Measurements from ENCODE around the gene NAPA. TPM values are rescaled to one million over a fixed set of nuclear protein-coding genes. Genes with fewer than 3 reads are reported as not detected.

Gene NAPA
- total RNA-seq: 100 to 1,000 TPM in 3 of 5 donors, 10 to 100 TPM in 2; 46.1 to 170 (median 139) TPM
- polyA plus RNA-seq: 100 to 1,000 TPM in 2 of 3 donors, 10 to 100 TPM in 1; 91.1 to 107 (median 105) TPM
- long read RNA-seq, donor 1, transcript NAPA-201 (11 exons, 1,839 nt): major isoform, 11 of 12 reads
- long read RNA-seq, donor 1, partial matches to known transcripts: 0 of 12 reads
- long read RNA-seq, donor 1, other reads (novel, unspliced or antisense): 0 of 12 reads
- long read RNA-seq, donor 2, transcript NAPA-201 (11 exons, 1,839 nt): major isoform, 15 of 17 reads
- long read RNA-seq, donor 2, partial matches to known transcripts: 0 of 17 reads
- long read RNA-seq, donor 2, other reads (novel, unspliced or antisense): 0 of 17 reads
- long read RNA-seq, donor 3, transcript NAPA-201 (11 exons, 1,839 nt): major isoform, 14 of 14 reads
- long read RNA-seq, donor 3, partial matches to known transcripts: 0 of 14 reads
- long read RNA-seq, donor 3, other reads (novel, unspliced or antisense): 0 of 14 reads
- long read RNA-seq, donor 4, partial matches to known transcripts: 0 of 3 reads
- long read RNA-seq, donor 4, other reads (novel, unspliced or antisense): 0 of 3 reads
- long read RNA-seq, donor 5, transcript NAPA-201 (11 exons, 1,839 nt): major isoform, 15 of 18 reads
- long read RNA-seq, donor 5, partial matches to known transcripts: 0 of 18 reads
- long read RNA-seq, donor 5, other reads (novel, unspliced or antisense): 0 of 18 reads
- long read RNA-seq, donor 6, transcript NAPA-201 (11 exons, 1,839 nt): major isoform, 39 of 44 reads
- long read RNA-seq, donor 6, partial matches to known transcripts: 0 of 44 reads
- long read RNA-seq, donor 6, other reads (novel, unspliced or antisense): 0 of 44 reads
- long read RNA-seq, donor 7, transcript NAPA-201 (11 exons, 1,839 nt): major isoform, 18 of 21 reads
- long read RNA-seq, donor 7, partial matches to known transcripts: 0 of 21 reads
- long read RNA-seq, donor 7, other reads (novel, unspliced or antisense): 0 of 21 reads
- long read RNA-seq, donor 8, transcript NAPA-201 (11 exons, 1,839 nt): major isoform, 16 of 19 reads
- long read RNA-seq, donor 8, partial matches to known transcripts: 0 of 19 reads
- long read RNA-seq, donor 8, other reads (novel, unspliced or antisense): 0 of 19 reads
- long read RNA-seq, donor 9, transcript NAPA-201 (11 exons, 1,839 nt): major isoform, 13 of 14 reads
- long read RNA-seq, donor 9, partial matches to known transcripts: 0 of 14 reads
- long read RNA-seq, donor 9, other reads (novel, unspliced or antisense): 0 of 14 reads
- long read RNA-seq, donor 10, transcript NAPA-201 (11 exons, 1,839 nt): major isoform, 8 of 8 reads
- long read RNA-seq, donor 10, partial matches to known transcripts: 0 of 8 reads
- long read RNA-seq, donor 10, other reads (novel, unspliced or antisense): 0 of 8 reads

DNA sequence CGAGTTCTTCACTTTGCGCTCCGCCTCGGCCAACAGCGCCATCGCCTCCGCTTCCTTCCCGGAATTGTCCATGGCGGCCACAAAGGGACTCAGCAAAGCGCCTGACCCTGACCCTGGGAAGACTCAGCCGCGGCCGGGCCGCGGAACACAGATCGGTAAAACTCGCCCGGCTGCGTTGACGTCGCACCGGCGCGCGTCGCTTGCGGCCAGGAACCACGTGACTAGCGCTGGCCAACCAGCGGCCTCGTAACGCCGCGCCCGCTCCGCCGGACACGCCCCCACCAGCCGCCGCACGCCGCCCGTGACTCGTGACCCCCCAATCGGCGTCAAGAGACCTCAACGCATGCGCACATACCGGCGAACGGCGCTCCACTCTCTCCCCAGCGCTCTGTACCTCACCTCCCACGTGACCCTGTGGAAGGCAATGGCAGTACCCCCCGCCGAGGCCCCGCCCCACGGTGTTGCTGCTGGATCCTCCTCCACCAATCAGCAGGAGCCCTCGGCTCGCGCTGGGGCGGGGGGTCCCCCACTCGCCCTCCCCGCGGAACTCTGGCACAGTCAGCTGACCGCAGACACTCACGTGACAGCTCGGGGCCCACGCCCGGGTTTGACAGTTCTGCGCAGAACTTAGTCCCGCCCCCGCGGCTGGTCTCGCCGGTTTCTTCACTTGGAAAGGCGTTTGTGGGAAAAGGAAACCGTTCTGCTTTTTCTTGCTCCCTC, at the start of gene NAPA:
Gene NAPA, minus strand, starts transcription at position 195 of the 720 bp plus-strand sequence. Its CDS starts 123 bp downstream, at position 72.
- Histone ChIP-seq H3K4me1 (peaks cover 41 to 49% (median 47%) of the 10 kb centered on the region in 4 donors), H3K4me3 (peak within 1 kb of the TSS; percentile 73 to 93 (median 84)), H3K36me3 (peaks cover 0 to 6% (median 2%) of the 10 kb centered on the region in 4 donors), H3K27me3 (no peaks in the 10 kb centered on the region), H3K27ac (peak within 1 kb of the TSS; percentile 82 to 99 (median 98)), H3K9me3 (no peaks in the 10 kb centered on the region)
- intact Hi-C loops (cut with DNase I; ENCODE audit: low total_unique reads): no loop called here
- DNase-seq: peak; percentile 100
- 0 to 1% (median 0%) methylated on average over 34 to 78 of the region's 78 CpGs for WGBS, 5 donors
- TF ChIP-seq POLR2A (IDR thresholded peaks at IDR 0.05) (peak in 2 of 4 donors; percentile 86 to 91), POLR2AphosphoS5 (IDR thresholded peaks at IDR 0.05) (peak; percentile 85 to 97 (median 90)), EP300 (IDR thresholded peaks at IDR 0.05) (no peak)
- TF ChIP-seq, protein P1, sequence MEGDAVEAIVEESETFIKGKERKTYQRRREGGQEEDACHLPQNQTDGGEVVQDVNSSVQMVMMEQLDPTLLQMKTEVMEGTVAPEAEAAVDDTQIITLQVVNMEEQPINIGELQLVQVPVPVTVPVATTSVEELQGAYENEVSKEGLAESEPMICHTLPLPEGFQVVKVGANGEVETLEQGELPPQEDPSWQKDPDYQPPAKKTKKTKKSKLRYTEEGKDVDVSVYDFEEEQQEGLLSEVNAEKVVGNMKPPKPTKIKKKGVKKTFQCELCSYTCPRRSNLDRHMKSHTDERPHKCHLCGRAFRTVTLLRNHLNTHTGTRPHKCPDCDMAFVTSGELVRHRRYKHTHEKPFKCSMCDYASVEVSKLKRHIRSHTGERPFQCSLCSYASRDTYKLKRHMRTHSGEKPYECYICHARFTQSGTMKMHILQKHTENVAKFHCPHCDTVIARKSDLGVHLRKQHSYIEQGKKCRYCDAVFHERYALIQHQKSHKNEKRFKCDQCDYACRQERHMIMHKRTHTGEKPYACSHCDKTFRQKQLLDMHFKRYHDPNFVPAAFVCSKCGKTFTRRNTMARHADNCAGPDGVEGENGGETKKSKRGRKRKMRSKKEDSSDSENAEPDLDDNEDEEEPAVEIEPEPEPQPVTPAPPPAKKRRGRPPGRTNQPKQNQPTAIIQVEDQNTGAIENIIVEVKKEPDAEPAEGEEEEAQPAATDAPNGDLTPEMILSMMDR (IDR thresholded peaks at IDR 0.05): no peak

DNA sequence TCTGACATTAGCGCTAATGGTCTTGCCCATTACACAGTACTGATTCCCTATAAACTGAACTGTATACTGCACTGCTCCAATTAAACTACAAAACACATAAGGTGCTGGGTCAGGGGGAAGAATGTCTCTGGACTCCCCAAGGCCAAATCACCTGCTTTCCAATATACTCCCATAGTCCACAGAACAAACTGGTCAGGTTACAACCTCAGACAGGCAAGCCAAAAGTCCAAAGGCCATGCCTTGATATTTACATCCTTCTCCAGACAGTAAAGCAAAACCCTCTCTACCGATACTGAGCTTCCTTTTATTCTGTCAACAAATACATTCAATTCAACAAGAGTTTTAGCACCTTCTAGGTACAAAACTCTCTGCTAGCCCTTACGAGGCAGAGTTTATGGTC, 49.2 kb upstream of the NAPA start:
- H3K4me1 ChIP-seq: peaks cover 0 to 13% (median 3%) of the 10 kb centered on the region in 4 donors
- no peaks in the 10 kb centered on the region for H3K9me3 ChIP-seq
- H3K36me3 ChIP-seq: no peaks in the 10 kb centered on the region
- no peak for TF ChIP-seq POLR2A (IDR thresholded peaks at IDR 0.05)
- peak in 1 of 3 donors; percentile 26 for TF ChIP-seq POLR2AphosphoS5 (IDR thresholded peaks at IDR 0.05)
- 34 to 63% (median 56%) methylated on average over 3 of the region's 3 CpGs for WGBS, 5 donors
- no peaks in the 10 kb centered on the region for H3K27me3 ChIP-seq
- H3K4me3 ChIP-seq: no peak overlapping the region
- peak; percentile 46 to 53 for DNase-seq
- peak overlapping the region in 3 of 5 donors; percentile 6 to 39 (median 38) for H3K27ac ChIP-seq
- intact Hi-C loops (cut with DNase I; ENCODE audit: low total_unique reads): no loop called here

DNA sequence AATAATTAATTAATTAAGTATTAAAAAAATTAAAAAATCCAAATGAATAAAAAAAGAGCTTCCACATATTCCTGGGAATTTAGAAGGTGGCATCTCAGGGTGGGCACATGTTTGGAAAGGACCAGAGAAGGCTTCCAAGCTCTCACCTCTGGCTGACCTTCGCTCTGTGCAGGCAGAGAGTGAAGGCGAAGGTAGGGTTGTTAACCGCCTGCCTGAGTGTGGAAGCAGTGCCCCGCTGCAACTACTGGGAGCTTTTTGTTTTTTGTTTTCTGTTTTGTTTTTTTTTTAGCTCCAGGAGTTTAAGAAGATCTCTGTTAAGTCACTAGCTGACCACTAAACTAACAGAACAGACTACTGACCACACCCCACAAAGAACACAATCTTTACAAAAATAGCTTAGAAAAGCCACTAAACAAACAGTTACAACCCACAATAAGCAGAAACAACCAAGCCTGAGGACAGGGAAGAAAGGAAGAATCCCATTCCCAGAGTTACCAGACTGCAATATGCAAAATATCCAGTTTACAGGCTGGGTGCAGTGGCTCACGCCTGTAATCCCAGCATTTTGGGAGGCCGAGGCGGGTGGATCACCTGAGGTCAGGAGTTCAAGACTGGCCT, 46.7 kb upstream of the NAPA start:
- H3K27me3 ChIP-seq: no peaks in the 10 kb centered on the region
- no peak overlapping the region for H3K27ac ChIP-seq
- 83 to 94% (median 88%) methylated on average over 7 of the region's 7 CpGs for WGBS, 5 donors
- H3K4me1 ChIP-seq: peaks cover 0 to 13% (median 3%) of the 10 kb centered on the region in 4 donors
- H3K9me3 ChIP-seq: no peaks in the 10 kb centered on the region
- no peak for DNase-seq
- TF ChIP-seq, protein P1 (IDR thresholded peaks at IDR 0.05): no peak
- no peak for TF ChIP-seq EP300 (IDR thresholded peaks at IDR 0.05)
- H3K4me3 ChIP-seq: no peak overlapping the region
- H3K36me3 ChIP-seq: no peaks in the 10 kb centered on the region
- intact Hi-C loops (cut with DNase I; ENCODE audit: low total_unique reads): no loop called here

DNA sequence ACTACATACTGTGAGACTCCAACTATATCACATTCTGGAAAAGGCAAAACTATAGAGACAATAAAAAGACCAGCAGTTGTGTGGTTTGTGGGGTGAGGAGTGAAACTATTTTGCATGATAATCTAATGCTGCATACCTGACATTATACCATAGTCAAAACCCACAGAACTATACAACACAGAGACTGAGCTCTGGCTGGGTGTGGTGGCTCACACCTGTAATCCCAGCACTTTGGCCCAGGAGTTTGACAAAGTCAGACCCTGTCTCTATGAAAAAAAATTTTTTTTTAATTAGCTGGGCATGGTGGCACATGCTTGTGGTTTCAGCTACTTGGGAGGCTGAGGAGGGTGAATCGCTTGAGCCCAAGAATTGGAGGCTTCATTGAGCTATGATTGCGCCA, 46.1 kb upstream of the NAPA start:
- Histone ChIP-seq H3K27ac (no peak overlapping the region), H3K4me1 (peaks cover 0 to 13% (median 3%) of the 10 kb centered on the region in 4 donors), H3K4me3 (no peak overlapping the region), H3K36me3 (no peaks in the 10 kb centered on the region), H3K9me3 (no peaks in the 10 kb centered on the region), H3K27me3 (no peaks in the 10 kb centered on the region)
- WGBS, 5 donors: 86 to 97% (median 91%) methylated on average over 2 of the region's 2 CpGs
- intact Hi-C loops (cut with DNase I; ENCODE audit: low total_unique reads): no loop called here
- DNase-seq: no peak
- TF ChIP-seq POLR2A (IDR thresholded peaks at IDR 0.05): no peak
- TF ChIP-seq EP300 (IDR thresholded peaks at IDR 0.05): no peak
- TF ChIP-seq POLR2AphosphoS5 (IDR thresholded peaks at IDR 0.05): no peak
- TF ChIP-seq, protein P1 (IDR thresholded peaks at IDR 0.05): no peak

All from stomach (tissue), 19 donors.